ENCODE measurements around the gene RAB28.

DNA sequence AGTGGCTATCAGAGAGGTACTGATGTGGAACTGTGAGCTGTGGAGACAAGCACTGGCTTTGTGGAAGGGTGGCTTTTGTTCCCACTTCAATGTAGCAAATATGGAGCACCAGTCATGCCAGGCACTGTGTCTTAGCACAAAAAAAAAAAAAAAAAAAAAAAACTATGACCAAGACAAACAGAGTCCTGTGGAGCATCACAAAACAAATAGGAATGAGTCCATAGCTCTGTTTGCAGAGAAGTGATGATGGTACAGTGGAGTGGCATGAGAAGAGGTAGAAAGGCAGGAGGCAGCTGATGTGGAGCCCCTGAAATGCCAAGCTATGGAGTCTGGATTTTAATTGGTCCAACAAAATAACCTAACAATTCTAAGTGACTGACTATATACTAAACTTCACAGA, 116.9 kb downstream of the RAB28 start:
- no peak for TF ChIP-seq SIN3A (IDR thresholded peaks at IDR 0.05; ENCODE audit: borderline replicate concordance, low read depth, low read length)
- no peak for TF ChIP-seq RAD21 (IDR thresholded peaks at IDR 0.05; ENCODE audit: low read length)
- TF ChIP-seq, protein P1, sequence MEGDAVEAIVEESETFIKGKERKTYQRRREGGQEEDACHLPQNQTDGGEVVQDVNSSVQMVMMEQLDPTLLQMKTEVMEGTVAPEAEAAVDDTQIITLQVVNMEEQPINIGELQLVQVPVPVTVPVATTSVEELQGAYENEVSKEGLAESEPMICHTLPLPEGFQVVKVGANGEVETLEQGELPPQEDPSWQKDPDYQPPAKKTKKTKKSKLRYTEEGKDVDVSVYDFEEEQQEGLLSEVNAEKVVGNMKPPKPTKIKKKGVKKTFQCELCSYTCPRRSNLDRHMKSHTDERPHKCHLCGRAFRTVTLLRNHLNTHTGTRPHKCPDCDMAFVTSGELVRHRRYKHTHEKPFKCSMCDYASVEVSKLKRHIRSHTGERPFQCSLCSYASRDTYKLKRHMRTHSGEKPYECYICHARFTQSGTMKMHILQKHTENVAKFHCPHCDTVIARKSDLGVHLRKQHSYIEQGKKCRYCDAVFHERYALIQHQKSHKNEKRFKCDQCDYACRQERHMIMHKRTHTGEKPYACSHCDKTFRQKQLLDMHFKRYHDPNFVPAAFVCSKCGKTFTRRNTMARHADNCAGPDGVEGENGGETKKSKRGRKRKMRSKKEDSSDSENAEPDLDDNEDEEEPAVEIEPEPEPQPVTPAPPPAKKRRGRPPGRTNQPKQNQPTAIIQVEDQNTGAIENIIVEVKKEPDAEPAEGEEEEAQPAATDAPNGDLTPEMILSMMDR (IDR thresholded peaks at IDR 0.05): no peak
- TF ChIP-seq, protein P2, sequence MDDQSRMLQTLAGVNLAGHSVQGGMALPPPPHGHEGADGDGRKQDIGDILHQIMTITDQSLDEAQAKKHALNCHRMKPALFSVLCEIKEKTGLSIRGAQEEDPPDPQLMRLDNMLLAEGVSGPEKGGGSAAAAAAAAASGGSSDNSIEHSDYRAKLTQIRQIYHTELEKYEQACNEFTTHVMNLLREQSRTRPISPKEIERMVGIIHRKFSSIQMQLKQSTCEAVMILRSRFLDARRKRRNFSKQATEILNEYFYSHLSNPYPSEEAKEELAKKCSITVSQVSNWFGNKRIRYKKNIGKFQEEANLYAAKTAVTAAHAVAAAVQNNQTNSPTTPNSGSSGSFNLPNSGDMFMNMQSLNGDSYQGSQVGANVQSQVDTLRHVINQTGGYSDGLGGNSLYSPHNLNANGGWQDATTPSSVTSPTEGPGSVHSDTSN (IDR thresholded peaks at IDR 0.05): no peak
- TF ChIP-seq EP300 (IDR thresholded peaks at IDR 0.05; ENCODE audit: borderline replicate concordance in 1 of 2, low read depth in 1 of 2, low read length in 1 of 2): no peak

Measured in SK-N-SH (cell line).